Thyroid gland (tissue), 4 donors: Measurements from ENCODE around the gene REV3L. TPM values are rescaled to one million over a fixed set of nuclear protein-coding genes. Genes with fewer than 3 reads are reported as not detected.

Experiments used
- DNase-seq, 2 donors: peaks; one replicate each; pipeline ENCODE4 v3.0.0-alpha.2; 2019
- H3K27ac ChIP-seq, 3 donors: fragments of 200-600 bp; sonication (generic); 1 replicate in 2 of 3; 2 replicates in 1 of 3; pipeline ENCODE4 v1.5.1; 2016 to 2019; ENCODE audit warnings: mild to moderate bottlenecking in 1 of 3, moderate library complexity in 1 of 3
- H3K27me3 ChIP-seq: fragments of 200-600 bp; sonication (generic); one replicate; pipeline ENCODE4 v1.5.1; 2019
- H3K36me3 ChIP-seq, 2 donors: fragments of 200-600 bp; sonication (generic); one replicate each; pipeline ENCODE4 v1.5.1; 2016 to 2019
- H3K4me1 ChIP-seq, 2 donors: fragments of 200-600 bp; sonication (generic); one replicate each; pipeline ENCODE4 v1.5.1; 2017 to 2019
- H3K4me3 ChIP-seq, 3 donors: fragments of 200-600 bp; sonication (generic); replicated peaks in 1 of 3; 1 replicate in 2 of 3; 2 replicates in 1 of 3; pipeline ENCODE4 v1.5.1; 2016; ENCODE audit warnings: mild to moderate bottlenecking in 1 of 3
- H3K9me3 ChIP-seq: fragments of 200-600 bp; sonication (generic); one replicate; pipeline ENCODE4 v1.5.1; 2017
- POLR2A ChIP-seq, 2 donors: fragments of 450-650 bp; IDR thresholded peaks; one replicate each; pipeline ENCODE4 v1.6.1; 2017; ENCODE audit warnings: antibody characterized with exemption in 2 of 2, mild to moderate bottlenecking in 2 of 2, moderate library complexity in 1 of 2
- WGBS, 2 donors: methylation state at CpG; one replicate each; pipeline ENCODE4 v1.1.5; 2017; 5-methylcytosine and 5-hydroxymethylcytosine counted together
- intact Hi-C: fragments of 100-400 bp; cut with DNase I; formaldehyde crosslinking; loops from one replicate; pipeline ENCODE4 v1.15.1; 2023
- total RNA-seq, 4 donors: library from RNA; depleted of rRNA; stranded (reverse); fragments of >200 nt; gene quantifications; one replicate each; pipeline ENCODE4 v1.2.3, GENCODE V29; 2016
- TF ChIP-seq, protein P1 (sequence below), 6 experiments: fragments of 200-600 bp in 3 of 6; fragments of 450-650 bp in 3 of 6; sonication (generic) in 3 of 6; IDR thresholded peaks; one replicate each; pipeline ENCODE4 v1.5.1; 2016 to 2019; ENCODE audit warnings: antibody characterized with exemption in 6 of 6, mild to moderate bottlenecking in 2 of 6, inconsistent platforms in 1 of 6, moderate library complexity in 1 of 6

The REV3L gene
- total RNA-seq, 4 donors from 2014 or later, result 38.2 to 73.5 (median 60.0) TPM

DNA sequence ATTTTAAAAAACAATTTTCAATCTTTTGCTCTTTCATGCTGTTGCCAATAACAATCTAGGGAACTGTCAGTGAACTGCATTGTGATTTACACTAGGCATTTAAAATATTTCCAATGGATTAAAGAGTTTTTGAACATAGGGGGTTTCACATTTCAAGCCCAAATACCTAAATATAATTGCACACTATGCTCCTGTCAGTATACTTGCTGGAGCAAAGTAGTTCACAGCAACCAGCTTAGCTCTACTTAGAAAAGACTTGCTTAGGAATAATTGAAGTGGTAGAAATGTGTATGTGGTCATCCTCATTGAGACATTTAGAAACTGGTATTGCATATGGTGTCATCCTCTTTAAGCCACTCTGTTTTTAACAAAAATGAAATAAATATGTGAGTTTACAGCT, 41.7 kb upstream of the REV3L start:
- Histone ChIP-seq H3K36me3 (no peaks in the 10 kb centered on the region), H3K27ac (no peak overlapping the region), H3K9me3 (no peaks in the 10 kb centered on the region), H3K27me3 (no peaks in the 10 kb centered on the region), H3K4me3 (no peak overlapping the region), H3K4me1 (no peaks in the 10 kb centered on the region)
- DNase-seq, result no peak
- TF ChIP-seq POLR2A (IDR thresholded peaks at IDR 0.05), result no peak
- TF ChIP-seq, protein P1, sequence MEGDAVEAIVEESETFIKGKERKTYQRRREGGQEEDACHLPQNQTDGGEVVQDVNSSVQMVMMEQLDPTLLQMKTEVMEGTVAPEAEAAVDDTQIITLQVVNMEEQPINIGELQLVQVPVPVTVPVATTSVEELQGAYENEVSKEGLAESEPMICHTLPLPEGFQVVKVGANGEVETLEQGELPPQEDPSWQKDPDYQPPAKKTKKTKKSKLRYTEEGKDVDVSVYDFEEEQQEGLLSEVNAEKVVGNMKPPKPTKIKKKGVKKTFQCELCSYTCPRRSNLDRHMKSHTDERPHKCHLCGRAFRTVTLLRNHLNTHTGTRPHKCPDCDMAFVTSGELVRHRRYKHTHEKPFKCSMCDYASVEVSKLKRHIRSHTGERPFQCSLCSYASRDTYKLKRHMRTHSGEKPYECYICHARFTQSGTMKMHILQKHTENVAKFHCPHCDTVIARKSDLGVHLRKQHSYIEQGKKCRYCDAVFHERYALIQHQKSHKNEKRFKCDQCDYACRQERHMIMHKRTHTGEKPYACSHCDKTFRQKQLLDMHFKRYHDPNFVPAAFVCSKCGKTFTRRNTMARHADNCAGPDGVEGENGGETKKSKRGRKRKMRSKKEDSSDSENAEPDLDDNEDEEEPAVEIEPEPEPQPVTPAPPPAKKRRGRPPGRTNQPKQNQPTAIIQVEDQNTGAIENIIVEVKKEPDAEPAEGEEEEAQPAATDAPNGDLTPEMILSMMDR (IDR thresholded peaks at IDR 0.05), result no peak
- intact Hi-C loops, result no loop called here

DNA sequence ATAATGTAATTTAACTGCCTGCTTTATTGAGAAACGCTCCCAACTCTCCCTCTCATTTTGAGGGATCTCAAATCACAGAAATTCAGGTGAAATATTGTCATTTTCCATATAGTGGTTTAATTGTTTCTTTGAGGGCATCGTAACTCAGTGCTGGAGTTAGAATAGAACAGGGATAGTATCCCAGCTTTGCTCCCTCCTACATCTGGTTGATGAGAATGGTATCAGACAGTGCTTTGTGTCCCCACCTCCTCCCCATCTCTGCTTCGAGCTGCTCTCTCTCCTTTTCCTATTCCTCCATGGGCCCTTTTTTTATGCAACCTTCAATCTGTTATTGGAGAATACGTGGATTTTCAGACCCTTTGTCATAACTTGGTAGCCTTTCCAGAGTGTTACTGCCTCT, 41.2 kb upstream of the REV3L start:
- Histone ChIP-seq H3K4me3 (no peak overlapping the region), H3K4me1 (no peaks in the 10 kb centered on the region), H3K9me3 (no peaks in the 10 kb centered on the region), H3K36me3 (no peaks in the 10 kb centered on the region), H3K27ac (no peak overlapping the region), H3K27me3 (no peaks in the 10 kb centered on the region)
- WGBS, 2 donors, result 91 to 95% methylated on average over 4 of the region's 4 CpGs
- DNase-seq, result no peak
- intact Hi-C loops, result no loop called here
- TF ChIP-seq POLR2A (IDR thresholded peaks at IDR 0.05), result no peak
- TF ChIP-seq, protein P1 (IDR thresholded peaks at IDR 0.05), result no peak

DNA sequence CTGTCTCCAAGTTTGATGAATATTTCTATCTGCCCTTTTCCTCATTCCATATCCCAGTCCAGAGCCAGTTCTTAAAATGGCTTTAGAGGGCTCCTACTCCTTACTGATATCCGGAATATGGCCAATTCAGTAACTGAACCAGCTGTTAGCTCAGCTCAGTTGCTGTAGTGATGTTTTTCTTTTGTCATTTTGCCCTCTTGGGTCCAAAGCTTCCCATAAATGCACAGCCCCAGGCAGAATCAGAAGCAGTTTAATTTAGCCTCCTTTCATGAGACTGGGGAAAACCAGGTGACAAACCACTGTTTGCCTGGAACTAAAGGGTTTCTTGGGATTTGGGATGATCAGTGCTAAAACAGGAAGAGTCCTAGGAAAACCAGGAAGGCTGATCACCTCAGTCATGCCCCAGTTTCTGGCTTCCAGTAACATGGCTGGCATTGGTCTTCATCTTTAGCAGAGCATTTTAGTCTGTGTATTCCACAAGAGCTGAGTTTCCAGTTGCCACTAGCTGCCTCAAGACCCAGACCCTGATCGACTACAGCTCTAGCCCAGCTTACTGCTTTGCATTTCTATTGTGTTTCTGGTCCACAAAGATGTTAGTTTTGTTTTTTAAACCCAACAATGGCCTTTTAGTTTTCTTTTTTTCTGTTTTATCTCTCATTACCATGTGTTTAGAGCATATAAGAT, 40.6 kb upstream of the REV3L start:
- TF ChIP-seq, protein P1 (IDR thresholded peaks at IDR 0.05), result no peak
- no peak for TF ChIP-seq POLR2A (IDR thresholded peaks at IDR 0.05)
- no peaks in the 10 kb centered on the region for H3K9me3 ChIP-seq
- no peak for DNase-seq
- H3K36me3 ChIP-seq, result no peaks in the 10 kb centered on the region
- H3K4me1 ChIP-seq, result no peaks in the 10 kb centered on the region
- no peak overlapping the region for H3K4me3 ChIP-seq
- no peak overlapping the region for H3K27ac ChIP-seq
- H3K27me3 ChIP-seq, result no peaks in the 10 kb centered on the region
- intact Hi-C loops, result no loop called here
- 67 to 71% methylated on average over 2 of the region's 2 CpGs for WGBS, 2 donors

DNA sequence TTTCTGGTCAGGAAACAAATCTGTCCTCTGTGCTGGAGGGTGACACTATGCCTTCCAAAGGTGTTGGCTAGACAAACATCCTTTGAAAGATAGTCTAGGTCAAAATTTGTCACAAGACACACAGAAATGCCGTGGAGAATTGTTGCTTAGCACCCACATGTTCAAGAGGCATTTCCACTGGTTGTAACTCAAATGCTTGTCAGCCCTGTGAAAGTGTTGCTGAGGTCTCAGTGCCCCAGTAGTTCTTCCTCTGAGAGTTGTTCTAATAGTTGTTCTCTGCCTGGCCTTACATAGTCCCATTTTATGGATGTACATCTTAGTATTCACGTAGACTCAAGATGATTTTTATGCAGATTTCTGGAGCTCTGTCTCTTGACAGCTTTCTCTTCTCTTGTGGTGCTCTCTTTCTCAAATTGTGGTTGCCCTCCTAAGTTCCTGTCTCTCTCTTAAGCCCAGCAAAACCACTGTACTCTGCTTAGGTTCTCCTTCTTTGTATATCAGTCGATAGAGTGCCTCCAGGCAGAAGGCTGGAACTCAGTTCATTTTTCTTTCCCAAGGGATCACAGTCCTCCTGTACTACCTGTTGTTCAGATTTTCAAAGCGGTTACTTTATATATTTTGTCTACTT, 39.5 kb upstream of the REV3L start:
- intact Hi-C loops, result no loop called here
- no peak overlapping the region for H3K4me3 ChIP-seq
- TF ChIP-seq, protein P1 (IDR thresholded peaks at IDR 0.05), result no peak
- no peak for TF ChIP-seq POLR2A (IDR thresholded peaks at IDR 0.05)
- DNase-seq, result no peak
- no peaks in the 10 kb centered on the region for H3K36me3 ChIP-seq
- 83 to 93% methylated on average over 4 of the region's 4 CpGs for WGBS, 2 donors
- no peaks in the 10 kb centered on the region for H3K4me1 ChIP-seq
- no peaks in the 10 kb centered on the region for H3K27me3 ChIP-seq
- H3K27ac ChIP-seq, result no peak overlapping the region
- H3K9me3 ChIP-seq, result no peaks in the 10 kb centered on the region

DNA sequence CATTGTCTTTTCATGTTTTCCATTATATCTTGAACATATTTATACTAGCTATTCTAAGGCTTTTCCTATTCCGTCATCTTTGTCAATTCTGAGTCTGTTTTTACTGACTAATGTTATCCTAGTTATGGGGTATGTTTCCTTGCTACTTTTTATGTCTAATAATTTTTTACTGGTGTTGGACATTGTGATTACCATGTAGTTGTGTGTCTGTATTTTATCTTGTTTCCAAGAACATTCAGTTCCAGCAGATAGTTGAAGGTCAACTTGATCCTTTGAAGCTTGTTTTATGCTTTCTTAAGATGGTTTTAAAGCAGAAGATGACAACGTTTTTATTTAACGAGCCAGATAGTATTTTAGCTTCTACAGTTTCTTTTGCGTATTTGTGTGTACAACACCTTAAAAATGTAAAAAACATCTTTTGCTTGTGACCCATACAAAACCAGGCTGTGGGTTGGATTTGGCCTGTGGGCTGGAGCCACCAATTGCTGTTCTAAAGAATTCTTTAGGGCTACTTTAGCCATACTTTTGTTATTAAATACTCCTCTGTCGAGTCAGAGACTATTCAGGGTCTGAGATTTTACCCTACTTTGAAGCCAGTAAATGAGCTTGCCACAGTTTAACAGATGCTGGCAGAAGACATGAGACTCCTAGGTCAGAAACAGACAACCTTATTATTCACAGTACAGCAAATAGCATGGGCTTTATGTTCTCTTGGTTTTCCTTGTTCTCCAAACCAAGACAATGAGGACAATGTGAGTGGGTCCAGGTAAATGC, 38.7 kb upstream of the REV3L start:
- H3K4me3 ChIP-seq, result no peak overlapping the region
- no peak for DNase-seq
- no peaks in the 10 kb centered on the region for H3K27me3 ChIP-seq
- no peaks in the 10 kb centered on the region for H3K36me3 ChIP-seq
- TF ChIP-seq, protein P1 (IDR thresholded peaks at IDR 0.05), result no peak
- no peak for TF ChIP-seq POLR2A (IDR thresholded peaks at IDR 0.05)
- no peak overlapping the region for H3K27ac ChIP-seq
- intact Hi-C loops, result no loop called here
- no peaks in the 10 kb centered on the region for H3K4me1 ChIP-seq
- WGBS, 2 donors, result 94 to 96% methylated on average over 5 of the region's 5 CpGs
- no peaks in the 10 kb centered on the region for H3K9me3 ChIP-seq
